WERI-Rb-1 (cell line): ENCODE data around the gene OAS3.

ENCODE experiments used
- DNase-seq: peaks from one replicate; pipeline ENCODE4 v3.0.0-alpha.2; 2020
- H3K27ac ChIP-seq: fragments of 250-450 bp; sonication (Bioruptor Pico); 2 replicates; pipeline ENCODE4 v1.5.1; 2020; ENCODE audit warnings: mild to moderate bottlenecking, moderate library complexity
- H3K27me3 ChIP-seq: fragments of 250-450 bp; sonication (Bioruptor Pico); 2 replicates; pipeline ENCODE4 v1.5.1; 2021; ENCODE audit warnings: mild to moderate bottlenecking, low read depth, moderate library complexity; ENCODE audit not compliant: insufficient read depth, severe bottlenecking
- H3K36me3 ChIP-seq: fragments of 250-450 bp; sonication (Bioruptor Pico); 2 replicates; pipeline ENCODE4 v1.5.1; 2020; ENCODE audit warnings: mild to moderate bottlenecking, moderate library complexity
- H3K4me3 ChIP-seq: 2 replicates; pipeline ENCODE4 v1.5.1; 2011; ENCODE audit warnings: low read depth, mild to moderate bottlenecking, control low read depth, low read length
- H3K9me3 ChIP-seq: fragments of 250-450 bp; sonication (Bioruptor Pico); 2 replicates; pipeline ENCODE4 v1.5.1; 2021; ENCODE audit warnings: mild to moderate bottlenecking, moderate library complexity; ENCODE audit not compliant: severe bottlenecking
- TF ChIP-seq, protein P1 (sequence below): IDR thresholded peaks from 2 replicates; pipeline ENCODE4 v1.5.1; 2011; ENCODE audit warnings: low read depth, mild to moderate bottlenecking, control low read depth, inconsistent platforms, low read length

The OAS3 gene

DNA sequence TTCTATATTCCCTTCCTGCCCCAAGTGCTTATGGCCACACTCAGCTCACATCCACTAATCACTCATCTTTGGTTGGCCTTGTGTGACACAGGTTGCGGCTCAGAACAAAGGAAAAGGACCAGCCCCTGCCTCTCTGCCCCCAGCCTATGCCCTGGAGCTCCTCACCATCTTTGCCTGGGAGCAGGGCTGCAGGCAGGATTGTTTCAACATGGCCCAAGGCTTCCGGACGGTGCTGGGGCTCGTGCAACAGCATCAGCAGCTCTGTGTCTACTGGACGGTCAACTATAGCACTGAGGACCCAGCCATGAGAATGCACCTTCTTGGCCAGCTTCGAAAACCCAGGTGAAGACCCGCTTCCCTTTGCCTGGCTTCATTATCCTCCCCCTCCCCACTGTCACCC lies 24.3 kb downstream of the OAS3 start:
- TF ChIP-seq, protein P1, sequence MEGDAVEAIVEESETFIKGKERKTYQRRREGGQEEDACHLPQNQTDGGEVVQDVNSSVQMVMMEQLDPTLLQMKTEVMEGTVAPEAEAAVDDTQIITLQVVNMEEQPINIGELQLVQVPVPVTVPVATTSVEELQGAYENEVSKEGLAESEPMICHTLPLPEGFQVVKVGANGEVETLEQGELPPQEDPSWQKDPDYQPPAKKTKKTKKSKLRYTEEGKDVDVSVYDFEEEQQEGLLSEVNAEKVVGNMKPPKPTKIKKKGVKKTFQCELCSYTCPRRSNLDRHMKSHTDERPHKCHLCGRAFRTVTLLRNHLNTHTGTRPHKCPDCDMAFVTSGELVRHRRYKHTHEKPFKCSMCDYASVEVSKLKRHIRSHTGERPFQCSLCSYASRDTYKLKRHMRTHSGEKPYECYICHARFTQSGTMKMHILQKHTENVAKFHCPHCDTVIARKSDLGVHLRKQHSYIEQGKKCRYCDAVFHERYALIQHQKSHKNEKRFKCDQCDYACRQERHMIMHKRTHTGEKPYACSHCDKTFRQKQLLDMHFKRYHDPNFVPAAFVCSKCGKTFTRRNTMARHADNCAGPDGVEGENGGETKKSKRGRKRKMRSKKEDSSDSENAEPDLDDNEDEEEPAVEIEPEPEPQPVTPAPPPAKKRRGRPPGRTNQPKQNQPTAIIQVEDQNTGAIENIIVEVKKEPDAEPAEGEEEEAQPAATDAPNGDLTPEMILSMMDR, result no peak
- Histone ChIP-seq H3K27me3 (peaks cover 86% of the 10 kb centered on the region), H3K27ac (no peak overlapping the region), H3K36me3 (no peaks in the 10 kb centered on the region), H3K4me3 (no peak overlapping the region), H3K9me3 (peaks cover 29% of the 10 kb centered on the region)
- DNase-seq, result no peak

DNA sequence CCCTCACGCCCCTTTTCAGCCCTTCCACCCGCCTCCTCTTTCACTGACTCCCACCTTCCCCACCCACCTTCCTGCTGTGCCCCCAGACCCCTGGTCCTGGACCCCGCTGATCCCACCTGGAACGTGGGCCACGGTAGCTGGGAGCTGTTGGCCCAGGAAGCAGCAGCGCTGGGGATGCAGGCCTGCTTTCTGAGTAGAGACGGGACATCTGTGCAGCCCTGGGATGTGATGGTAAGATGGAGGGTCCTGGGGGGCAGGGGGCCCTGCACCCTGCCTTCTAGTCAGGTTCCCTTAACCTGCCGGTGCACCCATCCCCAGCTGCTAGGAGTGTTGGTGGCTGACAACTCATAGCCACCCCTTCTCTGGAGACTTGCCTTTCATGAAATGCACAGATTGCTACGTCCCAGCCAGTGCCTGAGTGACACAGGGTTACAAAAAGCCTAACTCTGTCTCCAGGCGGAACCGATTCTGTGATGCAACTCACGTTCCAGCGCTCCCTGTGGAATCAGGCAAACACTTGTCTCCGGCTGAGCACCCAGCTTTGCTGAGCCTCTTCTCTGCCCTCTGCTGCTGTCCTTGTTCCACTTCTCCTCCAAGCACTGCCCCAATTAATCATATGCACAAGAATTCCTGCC lies 25.1 kb downstream of the OAS3 start:
- Histone ChIP-seq H3K36me3 (no peaks in the 10 kb centered on the region), H3K27me3 (peaks cover 91% of the 10 kb centered on the region), H3K9me3 (peaks cover 29% of the 10 kb centered on the region), H3K27ac (no peak overlapping the region), H3K4me3 (no peak overlapping the region)
- no peak for DNase-seq
- TF ChIP-seq, protein P1, result no peak

DNA sequence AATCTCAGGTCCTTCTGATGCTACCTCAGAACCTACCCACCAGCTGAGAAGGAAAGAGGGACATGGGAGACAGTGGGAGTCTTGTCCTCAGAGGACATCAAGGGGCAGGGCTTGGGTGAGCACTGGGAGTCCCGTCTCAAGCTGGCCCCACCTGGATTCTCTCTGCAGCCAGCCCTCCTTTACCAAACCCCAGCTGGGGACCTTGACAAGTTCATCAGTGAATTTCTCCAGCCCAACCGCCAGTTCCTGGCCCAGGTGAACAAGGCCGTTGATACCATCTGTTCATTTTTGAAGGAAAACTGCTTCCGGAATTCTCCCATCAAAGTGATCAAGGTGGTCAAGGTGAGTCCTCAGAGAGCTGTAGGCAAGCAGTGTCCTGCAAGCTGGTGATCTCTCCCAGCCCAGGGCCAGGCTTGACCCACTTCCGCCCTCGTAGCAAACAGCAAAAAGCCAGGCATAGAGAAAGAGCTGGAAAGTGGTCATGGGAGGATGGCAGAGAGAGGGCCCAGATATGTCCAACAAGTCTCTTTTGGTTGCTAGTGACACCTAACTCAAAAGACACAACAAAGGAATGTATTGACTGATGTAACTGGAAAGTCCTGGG lies 25.9 kb downstream of the OAS3 start:
- no peak for DNase-seq
- Histone ChIP-seq H3K36me3 (no peaks in the 10 kb centered on the region), H3K27ac (no peak overlapping the region), H3K27me3 (peaks cover 94% of the 10 kb centered on the region), H3K9me3 (peaks cover 21% of the 10 kb centered on the region), H3K4me3 (no peak overlapping the region)
- TF ChIP-seq, protein P1, result no peak

DNA sequence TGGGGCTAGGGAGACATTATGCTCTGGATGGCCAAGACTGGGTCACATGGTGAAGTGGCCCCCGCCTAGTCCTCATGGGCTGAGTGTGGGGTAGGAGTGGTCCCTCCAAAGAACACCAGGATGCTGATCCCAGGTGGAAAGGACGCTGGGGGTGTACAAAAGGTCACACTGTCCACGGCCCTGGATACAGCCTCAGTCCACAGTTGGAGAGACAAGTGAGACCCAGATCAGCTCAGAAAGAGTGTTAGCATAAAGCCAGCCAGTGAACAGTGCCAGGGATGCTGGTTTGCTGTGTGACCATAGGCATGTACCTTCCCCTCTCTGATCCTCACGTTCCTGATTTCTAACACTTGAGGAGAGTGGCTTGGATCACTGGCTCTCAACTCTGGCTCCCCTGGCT lies 26.6 kb downstream of the OAS3 start:
- Histone ChIP-seq H3K27ac (no peak overlapping the region), H3K9me3 (peaks cover 13% of the 10 kb centered on the region), H3K27me3 (peaks cover 94% of the 10 kb centered on the region), H3K4me3 (no peak overlapping the region), H3K36me3 (no peaks in the 10 kb centered on the region)
- TF ChIP-seq, protein P1, result no peak
- no peak for DNase-seq

DNA sequence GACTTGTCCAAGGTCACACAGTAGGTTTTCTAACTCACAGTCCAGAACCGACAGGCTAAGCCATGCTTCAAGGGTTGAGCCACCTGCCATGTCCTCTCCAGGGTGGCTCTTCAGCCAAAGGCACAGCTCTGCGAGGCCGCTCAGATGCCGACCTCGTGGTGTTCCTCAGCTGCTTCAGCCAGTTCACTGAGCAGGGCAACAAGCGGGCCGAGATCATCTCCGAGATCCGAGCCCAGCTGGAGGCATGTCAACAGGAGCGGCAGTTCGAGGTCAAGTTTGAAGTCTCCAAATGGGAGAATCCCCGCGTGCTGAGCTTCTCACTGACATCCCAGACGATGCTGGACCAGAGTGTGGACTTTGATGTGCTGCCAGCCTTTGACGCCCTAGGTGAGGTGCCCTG lies 27.4 kb downstream of the OAS3 start:
- H3K9me3 ChIP-seq, result peaks cover 8% of the 10 kb centered on the region
- peaks cover 95% of the 10 kb centered on the region for H3K27me3 ChIP-seq
- no peak overlapping the region for H3K4me3 ChIP-seq
- H3K27ac ChIP-seq, result no peak overlapping the region
- DNase-seq, result no peak
- TF ChIP-seq, protein P1, result no peak
- H3K36me3 ChIP-seq, result no peaks in the 10 kb centered on the region

DNA sequence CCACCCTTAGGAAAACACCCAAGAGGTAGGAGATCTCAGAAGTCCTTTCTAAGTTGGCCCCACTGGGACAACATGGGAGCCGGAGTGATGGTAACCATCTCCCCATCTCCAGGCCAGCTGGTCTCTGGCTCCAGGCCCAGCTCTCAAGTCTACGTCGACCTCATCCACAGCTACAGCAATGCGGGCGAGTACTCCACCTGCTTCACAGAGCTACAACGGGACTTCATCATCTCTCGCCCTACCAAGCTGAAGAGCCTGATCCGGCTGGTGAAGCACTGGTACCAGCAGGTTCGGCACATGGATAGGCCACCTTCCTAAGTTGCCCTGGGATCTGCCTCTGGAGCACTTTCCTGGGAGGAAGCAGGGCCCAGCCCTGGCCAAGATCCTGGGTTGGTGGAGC lies 29.0 kb downstream of the OAS3 start:
- no peak overlapping the region for H3K27ac ChIP-seq
- no peaks in the 10 kb centered on the region for H3K36me3 ChIP-seq
- TF ChIP-seq, protein P1, result no peak
- no peak overlapping the region for H3K4me3 ChIP-seq
- H3K27me3 ChIP-seq, result peaks cover 96% of the 10 kb centered on the region
- no peaks in the 10 kb centered on the region for H3K9me3 ChIP-seq
- no peak for DNase-seq
